H1 (cell line): Measurements from ENCODE around the gene ARID5B. TPM values are rescaled to one million over a fixed set of nuclear protein-coding genes. Genes with fewer than 3 reads are reported as not detected.

ENCODE experiments used
- CTCF ChIA-PET: fragments of 300-600 bp; sonication (Branson Sonifier 250); formaldehyde crosslinking; loops from one replicate; lab custom pipeline; 2021; ENCODE audit not compliant: partially characterized antibody; lab: Charles Lee
- POLR2A ChIA-PET: fragments of 300-600 bp; sonication (Branson Sonifier 250); formaldehyde crosslinking; loops from one replicate; lab custom pipeline; 2021; ENCODE audit warnings: inconsistent platforms; ENCODE audit not compliant: partially characterized antibody; lab: Charles Lee
- DNase-seq, 2 experiments: peaks; one replicate each; pipeline versions ENCODE4 v3.0.0 to v3.0.0-alpha.2; 2010 to 2022; ENCODE audit warnings: low spot score in 2 of 2, low read depth in 1 of 2, mixed read lengths in 1 of 2
- FAIRE-seq: peaks from 2 replicates; lab custom pipeline; 2011; peaks lifted over from hg19 to GRCh38; lab: Jason Lieb, UNC
- H2AFZ ChIP-seq: 2 replicates; pipeline ENCODE4 v1.8.1; 2012; ENCODE audit warnings: low read length, inconsistent platforms
- H2AK5ac ChIP-seq: 2 replicates; pipeline ENCODE4 v1.6.1; 2013; ENCODE audit warnings: low read depth, low read length
- H2BK120ac ChIP-seq: replicated peaks from 2 replicates; pipeline ENCODE3; 2013; ENCODE audit warnings: low read depth, low read length, inconsistent platforms
- H2BK12ac ChIP-seq: 2 replicates; pipeline ENCODE4 v1.6.1; 2013; ENCODE audit warnings: low read depth, low read length
- H2BK15ac ChIP-seq: 2 replicates; pipeline ENCODE4 v1.6.1; 2013; ENCODE audit warnings: low read length
- H2BK20ac ChIP-seq: 2 replicates; pipeline ENCODE4 v1.6.1; 2013; ENCODE audit warnings: low read length
- H2BK5ac ChIP-seq: 2 replicates; pipeline ENCODE4 v1.6.1; 2013; ENCODE audit warnings: low read depth, low read length
- H3K14ac ChIP-seq: 2 replicates; pipeline ENCODE4 v1.6.1; 2013; ENCODE audit warnings: inconsistent platforms; ENCODE audit not compliant: insufficient read length
- H3K18ac ChIP-seq: 2 replicates; pipeline ENCODE4 v1.6.1; 2013; ENCODE audit warnings: low read length; ENCODE audit errors: extremely low read depth
- H3K23ac ChIP-seq: 2 replicates; pipeline ENCODE4 v1.6.1; 2013; ENCODE audit warnings: inconsistent platforms; ENCODE audit not compliant: insufficient read length
- H3K23me2 ChIP-seq: 2 replicates; pipeline ENCODE4 v1.6.1; 2013; ENCODE audit warnings: low read depth, low read length
- H3K27ac ChIP-seq: 2 replicates; pipeline ENCODE4 v1.6.1; 2011; ENCODE audit warnings: low read depth, low read length, inconsistent platforms
- H3K27me3 ChIP-seq, 4 experiments: replicated peaks in 1 of 4; 1 replicate in 1 of 4; 2 replicates in 3 of 4; pipeline versions ENCODE4 v1.6.1 to v1.8.1; 2011 to 2013; ENCODE audit warnings: low read length in 3 of 4, mild to moderate bottlenecking in 3 of 4, inconsistent platforms in 2 of 4, mixed read lengths in 2 of 4, moderate library complexity in 1 of 4; ENCODE audit not compliant: control insufficient read depth in 3 of 4, insufficient read depth in 3 of 4; ENCODE audit errors: extremely low read depth in 1 of 4
- H3K36me3 ChIP-seq, 4 experiments: 2 replicates each; pipeline versions ENCODE4 v1.6.1 to v1.8.1; 2011 to 2013; ENCODE audit warnings: mild to moderate bottlenecking in 4 of 4, low read length in 3 of 4, moderate library complexity in 2 of 4, control low read depth in 1 of 4, inconsistent platforms in 1 of 4; ENCODE audit not compliant: insufficient read depth in 4 of 4, control insufficient read depth in 2 of 4
- H3K4ac ChIP-seq: replicated peaks from 2 replicates; pipeline ENCODE3; 2013; ENCODE audit warnings: low read length, low read depth, mixed read lengths, inconsistent platforms; ENCODE audit not compliant: insufficient read length
- H3K4me1 ChIP-seq, 4 experiments: replicated peaks in 1 of 4; 1 replicate in 1 of 4; 2 replicates in 3 of 4; pipeline versions ENCODE4 v1.6.1 to v1.8.1; 2011 to 2013; ENCODE audit warnings: low read length in 3 of 4, inconsistent platforms in 2 of 4, mixed read lengths in 1 of 4; ENCODE audit not compliant: insufficient read depth in 4 of 4, control insufficient read depth in 3 of 4
- H3K4me2 ChIP-seq, 2 experiments: 2 replicates each; pipeline versions ENCODE4 v1.6.1 to v1.8.1; 2011 to 2013; ENCODE audit warnings: low read depth in 2 of 2, low read length in 2 of 2, control low read depth in 1 of 2, inconsistent platforms in 1 of 2, mild to moderate bottlenecking in 1 of 2; ENCODE audit not compliant: insufficient read depth in 1 of 2
- H3K4me3 ChIP-seq, 4 experiments: fragments of 200-600, 300-600 bp in 1 of 4; sonication (generic), shearing (Covaris generic), sonication (Bioruptor Twin) in 1 of 4; 2 replicates each; pipeline versions ENCODE4 v1.5.1 to v1.8.1; 2011 to 2016; ENCODE audit warnings: low read length in 4 of 4, low read depth in 3 of 4, control low read depth in 2 of 4, inconsistent platforms in 2 of 4, mild to moderate bottlenecking in 2 of 4, mixed read lengths in 1 of 4, moderate library complexity in 1 of 4; ENCODE audit not compliant: insufficient read depth in 2 of 4; ENCODE audit errors: extremely low read depth in 1 of 4
- H3K56ac ChIP-seq: replicated peaks from 2 replicates; pipeline ENCODE3; 2013; ENCODE audit warnings: low read depth, mild to moderate bottlenecking, mixed read lengths, low read length, inconsistent platforms; ENCODE audit not compliant: insufficient read length
- H3K79me1 ChIP-seq: 2 replicates; pipeline ENCODE4 v1.6.1; 2013; ENCODE audit warnings: low read depth, low read length, control low read depth
- H3K79me2 ChIP-seq, 2 experiments: 2 replicates each; pipeline versions ENCODE4 v1.6.1 to v1.8.1; 2012 to 2013; ENCODE audit warnings: low read length in 2 of 2, mild to moderate bottlenecking in 2 of 2, inconsistent platforms in 1 of 2; ENCODE audit not compliant: insufficient read depth in 2 of 2, control insufficient read depth in 1 of 2
- H3K9ac ChIP-seq, 4 experiments: replicated peaks in 1 of 4; 1 replicate in 1 of 4; 2 replicates in 3 of 4; pipeline versions ENCODE4 v1.6.1 to v1.8.1; 2011 to 2013; ENCODE audit warnings: low read depth in 3 of 4, low read length in 3 of 4, control low read depth in 2 of 4, mild to moderate bottlenecking in 2 of 4, moderate library complexity in 2 of 4, inconsistent platforms in 1 of 4; ENCODE audit errors: extremely low read depth in 1 of 4
- H3K9me3 ChIP-seq, 2 experiments: 2 replicates each; pipeline versions ENCODE4 v1.6.1 to v1.8.1; 2012 to 2013; ENCODE audit warnings: mild to moderate bottlenecking in 2 of 2, moderate library complexity in 2 of 2, control low read depth in 1 of 2, inconsistent platforms in 1 of 2, low read depth in 1 of 2, low read length in 1 of 2, mixed read lengths in 1 of 2; ENCODE audit not compliant: insufficient read depth in 2 of 2
- H4K20me1 ChIP-seq, 2 experiments: replicated peaks in 1 of 2; 2 replicates each; pipeline versions ENCODE3 to v1.8.1; 2011 to 2013; ENCODE audit warnings: inconsistent platforms in 2 of 2, low read length in 2 of 2, mild to moderate bottlenecking in 1 of 2; ENCODE audit not compliant: insufficient read depth in 2 of 2, control insufficient read depth in 1 of 2
- H4K5ac ChIP-seq: 2 replicates; pipeline ENCODE4 v1.6.1; 2013; ENCODE audit warnings: low read length, low read depth, mixed read lengths, inconsistent platforms; ENCODE audit not compliant: insufficient read length
- H4K8ac ChIP-seq: 2 replicates; pipeline ENCODE4 v1.8.0; 2013; ENCODE audit warnings: mild to moderate bottlenecking, moderate library complexity, low read length, inconsistent platforms; ENCODE audit not compliant: insufficient read depth; ENCODE audit errors: extremely low read depth
- H4K91ac ChIP-seq: replicated peaks from 2 replicates; pipeline ENCODE3; 2013; ENCODE audit warnings: low read length, mixed read lengths, inconsistent platforms; ENCODE audit not compliant: insufficient read length
- CREB1 ChIP-seq: IDR thresholded peaks from 2 replicates; pipeline ENCODE4 v1.6.1; 2012; ENCODE audit warnings: inconsistent platforms
- E2F6 ChIP-seq: IDR thresholded peaks from 2 replicates; pipeline ENCODE4 v1.6.1; 2012; ENCODE audit warnings: inconsistent platforms
- KDM5A ChIP-seq: fragments of 200-600 bp; IDR thresholded peaks from 2 replicates; pipeline ENCODE4 v1.7.1; 2012; ENCODE audit warnings: mild to moderate bottlenecking, low read length, inconsistent platforms, mixed read lengths
- NANOG ChIP-seq: IDR thresholded peaks from 2 replicates; pipeline ENCODE4 v1.6.1; 2011; ENCODE audit warnings: low read length, low read depth, mild to moderate bottlenecking, inconsistent platforms; ENCODE audit not compliant: insufficient read depth, poor library complexity, severe bottlenecking
- SP4 ChIP-seq: IDR thresholded peaks from 2 replicates; pipeline ENCODE4 v1.6.1; 2012; ENCODE audit warnings: low read length, inconsistent platforms
- WGBS, 2 experiments: shearing (Covaris generic) in 1 of 2; methylation state at CpG; one replicate each; pipeline versions ENCODE4 v1.1.6 to v1.1.7; 2013 to 2015; ENCODE audit warnings: low lambda C conversion rate in 2 of 2, mixed read lengths in 2 of 2, inconsistent platforms in 1 of 2, low coverage in 1 of 2, missing lambda C conversion rate in 1 of 2; ENCODE audit not compliant: insufficient replicate concordance in 2 of 2, insufficient coverage in 1 of 2, insufficient read length in 1 of 2; ENCODE audit errors: extremely low coverage in 1 of 2, missing lambda C conversion rate in 1 of 2; 5-methylcytosine and 5-hydroxymethylcytosine counted together
- polyA plus RNA-seq, 7 experiments: library from polyadenylated mRNA; depleted of rRNA in 3 of 7; stranded (reverse) in 5 of 7; unstranded in 2 of 7; fragments of >200 nt in 5 of 7; fragments of 200-250 nt in 2 of 7; gene quantifications; 1 replicate in 5 of 7; 2 replicates in 1 of 7; 4 replicates in 1 of 7; pipeline versions ENCODE4 v1.2.1 to v1.2.3, GENCODE V29; 2011 to 2013; ENCODE audit warnings: missing spikeins in 2 of 7, mixed read lengths in 2 of 7
- total RNA-seq: library from RNA; stranded (reverse); fragmentation: NEBNext Ultra II Directional; extraction: Animal tissue kit (Norgen Biotek cat#: 25700); gene quantifications from 2 replicates; pipeline ENCODE4 v1.2.1, GENCODE V29; 2021

The ARID5B gene
- total and polyA plus RNA-seq, 2 of the 8 experiments (the other 6 are each of a cell fraction or from before 2014, with no cell fraction given), result 0.21 to 1.1 TPM

GRCh38 chr10:62019013-62019684, 117.7 kb downstream of the ARID5B start:
- Histone ChIP-seq H2BK20ac (no peak overlapping the region), H2BK120ac (no peak overlapping the region), H3K23ac (no peak overlapping the region), H3K4ac (no peak overlapping the region), H2BK5ac (no peak overlapping the region), H3K36me3 (no peaks in the 10 kb centered on the region), H3K4me1 (peaks cover 0 to 6% (median 4%) of the 10 kb centered on the region in 4 experiments; a peak in 4 of 7 replicates), H2AFZ (no peak overlapping the region; the same call in 1 of the 2 replicates), H3K79me1 (no peaks in the 10 kb centered on the region), H2AK5ac (no peak overlapping the region), H3K18ac (no peak overlapping the region), H3K27ac (no peak overlapping the region), H3K9me3 (no peaks in the 10 kb centered on the region), H4K8ac (no peak overlapping the region), H3K4me3 (no peak overlapping the region), H2BK12ac (no peak overlapping the region), H3K14ac (no peak overlapping the region), H2BK15ac (no peak overlapping the region), H3K23me2 (no peaks in the 10 kb centered on the region), H4K5ac (no peak overlapping the region), H3K27me3 (no peaks in the 10 kb centered on the region), H3K79me2 (no peaks in the 10 kb centered on the region), H4K91ac (no peak overlapping the region), H3K4me2 (no peak overlapping the region), H4K20me1 (no peaks in the 10 kb centered on the region), H3K9ac (no peak overlapping the region), H3K56ac (no peak overlapping the region)
- ChIA-PET POLR2A (no interaction called here), CTCF (interaction anchor here (1.2 to 1.4 kb wide), 3 partner anchors 10 to 19 kb away, joined by 3 to 4 read pairs (median 3); no protein-coding TSS in a partner anchor)
- no peak for FAIRE-seq
- TF ChIP-seq SP4 (no peak), NANOG (no peak), E2F6 (no peak), CREB1 (no peak), KDM5A (no peak)
- WGBS, 2 experiments, result 92% methylated on average over 8 of the region's 8 CpGs; no CpG with 5 or more reads in 1 of the 2 experiments
- no peak for DNase-seq
